LNCaP clone FGC (cell line): ENCODE measurements around the gene HESX1.

Experiments used
- DNase-seq: peaks from one replicate; pipeline ENCODE4 v3.0.0-alpha.2; 2011; ENCODE audit warnings: low read depth
- H3K4me3 ChIP-seq: 2 replicates; pipeline ENCODE4 v1.5.1; 2011; ENCODE audit warnings: mild to moderate bottlenecking, low read depth, low read length, control low read depth
- TF ChIP-seq, protein P1 (sequence below): IDR thresholded peaks from 2 replicates; pipeline ENCODE4 v1.5.1; 2012; ENCODE audit warnings: mild to moderate bottlenecking; ENCODE audit not compliant: control insufficient read depth, insufficient read depth; ENCODE audit errors: extremely low read depth

The HESX1 gene

DNA sequence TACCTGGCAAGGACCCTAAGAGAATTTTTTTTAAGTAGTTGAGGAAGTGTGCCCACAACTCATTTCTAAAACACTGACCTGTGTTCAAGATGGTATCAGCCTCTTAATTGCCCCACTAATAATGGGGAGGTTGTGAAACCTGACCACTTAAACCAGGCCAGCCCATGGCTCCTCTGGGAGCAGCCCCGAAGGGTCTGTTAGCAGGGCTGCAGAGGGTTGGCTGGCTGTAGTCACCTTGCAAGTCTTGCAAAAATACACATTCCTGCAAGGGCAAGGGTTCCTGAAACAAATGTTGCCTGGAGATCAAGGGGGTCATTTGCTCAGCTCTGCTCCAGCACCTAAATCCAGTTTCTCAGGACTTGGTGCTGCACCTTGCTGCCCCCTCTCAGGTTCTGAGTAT lies 37.9 kb downstream of the HESX1 start:
- no peak overlapping the region for H3K4me3 ChIP-seq
- TF ChIP-seq, protein P1, sequence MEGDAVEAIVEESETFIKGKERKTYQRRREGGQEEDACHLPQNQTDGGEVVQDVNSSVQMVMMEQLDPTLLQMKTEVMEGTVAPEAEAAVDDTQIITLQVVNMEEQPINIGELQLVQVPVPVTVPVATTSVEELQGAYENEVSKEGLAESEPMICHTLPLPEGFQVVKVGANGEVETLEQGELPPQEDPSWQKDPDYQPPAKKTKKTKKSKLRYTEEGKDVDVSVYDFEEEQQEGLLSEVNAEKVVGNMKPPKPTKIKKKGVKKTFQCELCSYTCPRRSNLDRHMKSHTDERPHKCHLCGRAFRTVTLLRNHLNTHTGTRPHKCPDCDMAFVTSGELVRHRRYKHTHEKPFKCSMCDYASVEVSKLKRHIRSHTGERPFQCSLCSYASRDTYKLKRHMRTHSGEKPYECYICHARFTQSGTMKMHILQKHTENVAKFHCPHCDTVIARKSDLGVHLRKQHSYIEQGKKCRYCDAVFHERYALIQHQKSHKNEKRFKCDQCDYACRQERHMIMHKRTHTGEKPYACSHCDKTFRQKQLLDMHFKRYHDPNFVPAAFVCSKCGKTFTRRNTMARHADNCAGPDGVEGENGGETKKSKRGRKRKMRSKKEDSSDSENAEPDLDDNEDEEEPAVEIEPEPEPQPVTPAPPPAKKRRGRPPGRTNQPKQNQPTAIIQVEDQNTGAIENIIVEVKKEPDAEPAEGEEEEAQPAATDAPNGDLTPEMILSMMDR: no peak
- DNase-seq: no peak

DNA sequence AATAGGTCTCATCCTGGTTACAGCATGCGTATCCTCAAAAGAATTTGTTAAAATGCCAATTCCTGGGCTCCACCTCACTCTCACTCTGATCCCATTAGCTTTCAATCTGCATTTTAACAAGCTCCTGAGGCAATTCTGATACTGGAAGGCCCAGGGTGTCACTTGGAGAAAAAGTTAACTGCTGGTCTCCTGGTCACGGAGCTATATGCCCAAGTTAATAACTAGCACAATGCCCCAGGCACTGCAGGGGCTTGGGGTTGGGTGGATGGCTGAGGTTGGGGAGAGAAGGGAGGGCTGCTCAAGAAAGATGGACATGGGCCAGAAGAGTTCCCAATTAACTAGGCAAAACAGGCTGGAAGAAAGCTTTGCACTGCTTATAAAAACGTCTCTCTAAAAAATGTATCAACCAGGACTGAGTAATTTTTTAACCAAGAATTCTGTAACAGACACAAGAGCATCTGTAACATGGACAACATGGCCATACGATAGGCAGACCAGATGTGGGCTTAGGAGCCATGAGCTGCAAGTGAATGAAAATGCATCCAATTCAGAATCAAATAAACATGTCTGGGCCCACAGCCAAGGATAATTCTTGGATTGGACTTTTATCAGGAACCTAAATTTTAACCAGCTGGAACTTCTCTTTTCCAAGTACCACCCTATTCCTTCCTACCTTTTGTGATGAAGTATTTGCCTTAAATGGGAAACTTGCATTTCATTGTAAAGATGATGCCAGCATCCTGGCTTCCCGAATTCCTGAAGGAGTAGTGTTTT lies 38.8 kb downstream of the HESX1 start:
- DNase-seq: no peak
- H3K4me3 ChIP-seq: no peak overlapping the region
- TF ChIP-seq, protein P1: no peak

DNA sequence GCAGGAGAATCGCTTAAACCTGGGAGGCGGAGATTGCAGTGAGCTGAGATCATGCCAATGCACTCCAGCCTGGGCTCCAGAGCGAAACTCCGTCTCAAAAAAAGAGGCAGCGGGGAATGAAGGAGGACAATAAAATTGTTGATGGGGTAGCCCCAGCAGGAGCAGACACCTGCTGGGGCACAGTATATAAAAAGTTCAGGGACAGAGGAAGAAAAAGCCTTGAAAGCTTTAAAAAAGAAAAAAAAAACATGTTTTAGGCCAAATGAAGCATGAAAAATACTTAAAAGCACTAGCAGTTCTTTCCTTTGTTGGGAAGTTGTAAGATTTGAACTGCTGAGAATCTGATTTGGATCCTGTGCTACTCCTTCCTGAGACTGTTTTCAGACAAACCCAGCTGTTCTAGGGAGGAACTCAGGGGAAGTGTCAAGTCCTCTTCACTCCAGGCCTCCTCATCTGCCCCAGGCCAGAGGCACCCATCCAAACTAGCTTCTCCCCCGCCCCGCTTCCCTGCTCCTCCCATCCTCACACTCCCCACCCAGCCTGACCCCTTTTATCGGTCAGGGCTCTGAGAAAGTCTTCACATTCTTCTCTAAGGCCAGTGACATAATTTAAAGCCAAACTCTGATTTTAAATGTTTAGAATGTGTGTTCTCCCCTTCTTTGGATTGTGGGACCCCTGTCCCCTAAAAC lies 39.6 kb downstream of the HESX1 start:
- TF ChIP-seq, protein P1: no peak
- no peak for DNase-seq
- H3K4me3 ChIP-seq: no peak overlapping the region

DNA sequence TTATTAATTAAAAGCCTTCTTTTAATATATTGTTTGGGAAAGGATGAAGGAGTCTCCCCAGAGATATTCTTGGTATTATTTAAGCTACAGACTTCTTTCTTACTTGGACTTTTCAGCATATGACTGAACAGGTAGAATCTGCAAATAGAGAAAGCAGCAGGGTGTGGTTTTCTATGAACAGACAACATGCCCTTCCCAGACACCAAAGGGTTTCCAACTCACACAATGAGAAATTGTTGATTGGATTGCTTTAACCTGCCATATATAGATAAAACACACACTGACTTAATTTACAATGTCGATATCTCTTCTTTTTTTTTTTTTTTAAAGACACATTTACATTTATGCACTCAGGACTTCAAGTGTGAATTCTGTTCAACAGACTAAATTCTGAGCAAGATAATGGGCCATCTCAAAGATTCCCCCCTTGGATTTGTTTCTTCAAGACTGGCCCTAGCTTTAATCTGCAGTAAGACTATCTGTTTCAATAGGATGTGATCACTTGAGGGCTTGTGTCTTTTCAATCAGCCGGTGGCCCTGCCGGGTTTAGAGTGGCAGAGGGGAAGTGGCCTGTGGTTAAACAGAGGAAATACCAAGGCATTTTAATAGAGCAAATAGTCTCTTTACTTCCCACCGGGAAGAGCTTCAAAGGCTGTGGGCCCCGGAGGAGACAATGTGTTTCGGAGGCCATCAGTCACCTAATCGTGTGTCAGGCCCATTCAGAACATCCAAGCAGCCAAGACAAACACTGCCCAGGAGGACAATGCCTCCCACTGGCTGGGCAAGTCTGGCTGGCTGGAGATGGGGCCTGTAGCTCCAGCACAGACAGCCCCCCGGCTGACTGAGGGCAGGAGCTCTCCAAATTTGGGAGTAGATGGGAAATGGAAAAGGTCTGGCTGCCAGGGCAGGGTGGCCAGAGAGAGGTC lies 40.7 kb downstream of the HESX1 start:
- H3K4me3 ChIP-seq: no peak overlapping the region
- TF ChIP-seq, protein P1: no peak
- DNase-seq: no peak

DNA sequence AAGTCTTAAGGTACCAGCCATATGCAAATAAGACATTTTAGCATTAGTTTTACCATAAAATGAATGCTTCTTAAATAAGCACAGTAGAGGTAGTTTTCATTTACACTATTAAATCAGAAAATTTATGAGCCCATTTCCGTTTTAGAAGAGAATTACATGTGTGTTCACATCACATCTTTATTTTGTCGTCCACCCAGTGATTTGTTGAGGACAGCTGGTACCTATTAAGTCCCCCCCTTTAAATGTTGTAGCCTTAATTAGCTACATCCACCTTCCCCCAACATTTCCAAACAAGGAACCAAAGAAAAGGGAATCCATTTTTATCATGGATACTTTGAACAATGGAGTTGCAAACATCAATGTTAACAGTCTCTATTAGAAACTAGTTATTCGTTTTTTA lies 41.5 kb downstream of the HESX1 start:
- H3K4me3 ChIP-seq: no peak overlapping the region
- TF ChIP-seq, protein P1: no peak
- DNase-seq: no peak

DNA sequence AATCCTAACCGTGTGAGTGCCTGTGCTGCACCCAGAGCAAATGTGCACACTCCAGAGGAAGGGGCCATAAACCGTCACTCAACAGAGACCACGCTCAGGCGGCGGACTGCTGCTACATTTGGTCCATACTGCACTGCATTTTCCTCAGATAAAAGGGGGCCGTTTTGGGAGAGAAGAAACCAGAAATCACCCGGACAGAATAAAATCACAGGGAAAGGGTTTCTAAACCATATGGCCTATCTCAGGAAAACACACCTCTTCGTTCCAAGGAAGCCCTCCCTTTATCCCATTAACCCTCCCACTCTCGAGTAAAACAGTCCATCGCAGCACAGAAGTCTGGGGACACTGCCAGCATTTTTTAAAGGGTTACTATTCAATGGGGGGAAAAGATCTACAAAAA lies 42.2 kb downstream of the HESX1 start:
- DNase-seq: no peak
- TF ChIP-seq, protein P1: no peak
- no peak overlapping the region for H3K4me3 ChIP-seq
